Bladder microvascular endothelial cell (primary cell): ENCODE measurements around the gene KIF9. TPM values are rescaled to one million over a fixed set of nuclear protein-coding genes. Genes with fewer than 3 reads are reported as not detected.

Experiments used
- total RNA-seq: library from RNA; depleted of rRNA; stranded (reverse); fragments of >200 nt; gene quantifications from 2 replicates; pipeline ENCODE4 v1.2.3, GENCODE V29; 2014

Gene KIF9, protein sequence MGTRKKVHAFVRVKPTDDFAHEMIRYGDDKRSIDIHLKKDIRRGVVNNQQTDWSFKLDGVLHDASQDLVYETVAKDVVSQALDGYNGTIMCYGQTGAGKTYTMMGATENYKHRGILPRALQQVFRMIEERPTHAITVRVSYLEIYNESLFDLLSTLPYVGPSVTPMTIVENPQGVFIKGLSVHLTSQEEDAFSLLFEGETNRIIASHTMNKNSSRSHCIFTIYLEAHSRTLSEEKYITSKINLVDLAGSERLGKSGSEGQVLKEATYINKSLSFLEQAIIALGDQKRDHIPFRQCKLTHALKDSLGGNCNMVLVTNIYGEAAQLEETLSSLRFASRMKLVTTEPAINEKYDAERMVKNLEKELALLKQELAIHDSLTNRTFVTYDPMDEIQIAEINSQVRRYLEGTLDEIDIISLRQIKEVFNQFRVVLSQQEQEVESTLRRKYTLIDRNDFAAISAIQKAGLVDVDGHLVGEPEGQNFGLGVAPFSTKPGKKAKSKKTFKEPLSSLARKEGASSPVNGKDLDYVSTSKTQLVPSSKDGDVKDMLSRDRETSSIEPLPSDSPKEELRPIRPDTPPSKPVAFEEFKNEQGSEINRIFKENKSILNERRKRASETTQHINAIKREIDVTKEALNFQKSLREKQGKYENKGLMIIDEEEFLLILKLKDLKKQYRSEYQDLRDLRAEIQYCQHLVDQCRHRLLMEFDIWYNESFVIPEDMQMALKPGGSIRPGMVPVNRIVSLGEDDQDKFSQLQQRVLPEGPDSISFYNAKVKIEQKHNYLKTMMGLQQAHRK
- total RNA-seq, result 4.4 and 7.0 TPM in 2 replicates

GRCh38 chr3:47282424-47283192 is at the start of gene KIF9, which contains the start of gene KLHL18:
TSS of gene KIF9 (minus strand) at chr3:47282799. CDS start at chr3:47277374, 5,425 bp downstream.
TSS of gene KLHL18 (plus strand) at chr3:47282944. CDS start at chr3:47282966, 22 bp downstream.

Other genes with a start within 250 kb of the KIF9 start
- gene SETD2, start 118.7 kb downstream of the KIF9 start, total RNA-seq, result 19.6 and 49.4 TPM in 2 replicates
- gene KLHL18, start 145 bp upstream of the KIF9 start, total RNA-seq, result 19.1 and 32.7 TPM in 2 replicates
- 12.3 and 38.3 TPM in 2 replicates for gene PTPN23, start 98.2 kb upstream of the KIF9 start, total RNA-seq
- gene SCAP, start 193.1 kb upstream of the KIF9 start, total RNA-seq, result 44.5 and 98.2 TPM in 2 replicates
- gene ELP6, start 230.9 kb upstream of the KIF9 start, total RNA-seq, result 34.8 and 38.9 TPM in 2 replicates